Body of pancreas (tissue), 4 donors: ENCODE results near the gene YPEL4. TPM values are rescaled to one million over a fixed set of nuclear protein-coding genes. Genes with fewer than 3 reads are reported as not detected.

Experiments
- ATAC-seq: fragments of 150-250 bp; one replicate; pipeline ENCODE4 v1.9.1; 2016
- DNase-seq, 4 donors: peaks; one replicate each; pipeline ENCODE4 v3.0.0-alpha.2; 2019
- H3K27ac ChIP-seq, 4 donors: fragments of 200-600 bp; sonication (generic); 1 replicate in 3 of 4; 2 replicates in 1 of 4; pipeline versions ENCODE4 v1.5.1 to v1.6.1; 2016 to 2019; ENCODE audit warnings: mild to moderate bottlenecking in 1 of 4, mixed read lengths in 1 of 4, moderate library complexity in 1 of 4
- H3K27me3 ChIP-seq, 2 donors: fragments of 200-600 bp; sonication (generic); one replicate each; pipeline ENCODE4 v1.6.0; 2016; ENCODE audit warnings: mild to moderate bottlenecking in 1 of 2
- H3K36me3 ChIP-seq, 2 donors: fragments of 200-600 bp; sonication (generic); replicated peaks in 1 of 2; 2 replicates each; pipeline ENCODE4 v1.5.1; 2016; ENCODE audit warnings: low read depth in 2 of 2; ENCODE audit not compliant: insufficient read depth in 1 of 2
- H3K4me1 ChIP-seq: fragments of 200-600 bp; sonication (generic); one replicate; pipeline ENCODE4 v1.6.0; 2016
- H3K4me3 ChIP-seq, 2 donors: fragments of 200-600 bp; sonication (generic); 1 replicate in 1 of 2; 2 replicates in 1 of 2; pipeline ENCODE4 v1.5.1; 2016 to 2019
- H3K9me3 ChIP-seq, 3 donors: fragments of 200-600 bp; sonication (generic); 1 replicate in 2 of 3; 2 replicates in 1 of 3; pipeline ENCODE4 v1.5.1; 2016
- POLR2A ChIP-seq, 3 donors: fragments of 450-650 bp; IDR thresholded peaks; one replicate each; pipeline ENCODE4 v1.6.1; 2016; ENCODE audit warnings: antibody characterized with exemption in 3 of 3, mild to moderate bottlenecking in 2 of 3
- WGBS, 2 donors: methylation state at CpG; one replicate each; pipeline ENCODE4 v1.1.5; 2017; 5-methylcytosine and 5-hydroxymethylcytosine counted together
- intact Hi-C: fragments of 100-400 bp; cut with DNase I; formaldehyde crosslinking; loops from one replicate; pipeline ENCODE4 v1.15.1; 2023
- total RNA-seq, 2 donors: library from RNA; depleted of rRNA; stranded (reverse); fragments of >200 nt; gene quantifications; one replicate each; pipeline ENCODE4 v1.1.0, GENCODE V29; 2016
- TF ChIP-seq, protein P1 (sequence below), 7 experiments: fragments of 450-650 bp in 4 of 7; fragments of 200-600 bp in 3 of 7; sonication (generic) in 3 of 7; IDR thresholded peaks; one replicate each; pipeline ENCODE4 v1.5.1; 2016 to 2019; ENCODE audit warnings: antibody characterized with exemption in 7 of 7

YPEL4 gene
- total RNA-seq, 2 donors from 2014 or later, result 0.26 TPM; not detected in 1

- WGBS, 2 donors, result 8 to 9% methylated on average over 23 of the region's 23 CpGs
- Histone ChIP-seq H3K4me1 (peaks cover 26% of the 10 kb centered on the region), H3K36me3 (no peaks in the 10 kb centered on the region), H3K27me3 (peaks cover 2 to 26% of the 10 kb centered on the region in 2 donors), H3K9me3 (no peaks in the 10 kb centered on the region), H3K27ac (no peak overlapping the region), H3K4me3 (no peak overlapping the region)
- ATAC-seq, result no peak
- DNase-seq, result no peak
- TF ChIP-seq POLR2A (IDR thresholded peaks at IDR 0.05), result no peak
- intact Hi-C loops, result loop anchor here (10.0 kb wide), 2 partner anchors 184 to 294 kb away; partner anchors contain the start of gene RTN4RL2
These were observed 644 bp downstream of the YPEL4 start for GRCh38 chr11:57648801-57649735.

DNA sequence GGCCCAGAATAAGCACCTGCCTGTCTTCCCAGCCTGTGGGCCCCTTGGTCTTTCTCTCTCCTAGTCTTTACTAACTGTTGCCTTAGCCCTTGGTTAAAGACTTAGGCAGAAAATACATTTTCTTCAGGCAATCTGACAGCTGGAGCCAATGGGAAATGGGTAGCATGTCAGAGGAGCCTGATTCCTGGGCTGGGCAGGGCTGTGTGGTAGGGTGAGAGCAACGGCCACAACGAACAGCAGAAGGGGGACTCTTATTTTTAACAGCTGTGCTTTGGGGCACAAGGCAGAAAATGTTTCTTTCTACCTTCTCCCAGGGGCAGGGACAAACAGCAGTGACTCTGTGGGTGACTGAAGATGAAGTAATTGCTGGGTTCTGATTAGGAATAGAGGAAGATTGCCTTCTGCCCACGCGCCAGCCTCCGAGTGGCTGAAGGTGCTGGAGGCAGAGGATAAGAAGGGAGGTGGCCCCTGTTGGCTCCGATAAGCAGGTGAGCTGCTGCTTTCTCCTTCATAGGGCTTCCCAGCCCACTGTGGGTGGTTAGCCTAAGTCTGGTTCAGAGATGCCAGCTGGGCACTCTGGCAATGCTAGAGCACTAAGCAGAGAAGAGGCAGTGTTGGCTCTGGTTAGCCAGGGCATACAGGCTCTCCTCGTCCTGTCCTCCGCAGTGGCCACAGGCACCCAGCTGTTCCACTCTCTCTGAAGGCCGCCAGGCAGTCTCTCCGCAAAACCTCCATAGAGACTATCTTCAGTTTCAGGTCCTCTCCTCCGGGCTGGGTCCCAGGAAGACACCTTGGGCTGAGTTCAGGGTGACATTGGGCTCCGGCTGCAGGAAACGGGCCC, 1.5 kb downstream of the YPEL4 start:
- TF ChIP-seq, protein P1, sequence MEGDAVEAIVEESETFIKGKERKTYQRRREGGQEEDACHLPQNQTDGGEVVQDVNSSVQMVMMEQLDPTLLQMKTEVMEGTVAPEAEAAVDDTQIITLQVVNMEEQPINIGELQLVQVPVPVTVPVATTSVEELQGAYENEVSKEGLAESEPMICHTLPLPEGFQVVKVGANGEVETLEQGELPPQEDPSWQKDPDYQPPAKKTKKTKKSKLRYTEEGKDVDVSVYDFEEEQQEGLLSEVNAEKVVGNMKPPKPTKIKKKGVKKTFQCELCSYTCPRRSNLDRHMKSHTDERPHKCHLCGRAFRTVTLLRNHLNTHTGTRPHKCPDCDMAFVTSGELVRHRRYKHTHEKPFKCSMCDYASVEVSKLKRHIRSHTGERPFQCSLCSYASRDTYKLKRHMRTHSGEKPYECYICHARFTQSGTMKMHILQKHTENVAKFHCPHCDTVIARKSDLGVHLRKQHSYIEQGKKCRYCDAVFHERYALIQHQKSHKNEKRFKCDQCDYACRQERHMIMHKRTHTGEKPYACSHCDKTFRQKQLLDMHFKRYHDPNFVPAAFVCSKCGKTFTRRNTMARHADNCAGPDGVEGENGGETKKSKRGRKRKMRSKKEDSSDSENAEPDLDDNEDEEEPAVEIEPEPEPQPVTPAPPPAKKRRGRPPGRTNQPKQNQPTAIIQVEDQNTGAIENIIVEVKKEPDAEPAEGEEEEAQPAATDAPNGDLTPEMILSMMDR (IDR thresholded peaks at IDR 0.05), result no peak
- no peak for TF ChIP-seq POLR2A (IDR thresholded peaks at IDR 0.05)
- Histone ChIP-seq H3K27ac (no peak overlapping the region), H3K36me3 (no peaks in the 10 kb centered on the region), H3K4me3 (no peak overlapping the region), H3K4me1 (peaks cover 26% of the 10 kb centered on the region), H3K27me3 (peaks cover 2 to 26% of the 10 kb centered on the region in 2 donors), H3K9me3 (no peaks in the 10 kb centered on the region)
- 6 to 17% methylated on average over 8 to 13 of the region's 13 CpGs for WGBS, 2 donors
- intact Hi-C loops, result loop anchor here (10.0 kb wide), 2 partner anchors 183 to 293 kb away; partner anchors contain the start of gene RTN4RL2
- no peak for DNase-seq
- ATAC-seq, result no peak

- Histone ChIP-seq H3K27me3 (peaks cover 2 to 26% of the 10 kb centered on the region in 2 donors), H3K4me1 (peaks cover 26% of the 10 kb centered on the region), H3K9me3 (no peaks in the 10 kb centered on the region), H3K27ac (no peak overlapping the region), H3K36me3 (no peaks in the 10 kb centered on the region), H3K4me3 (no peak overlapping the region)
- ATAC-seq (no peak), DNase-seq (no peak)
- intact Hi-C loops, result loop anchor here (10.0 kb wide), 2 partner anchors 183 to 293 kb away; partner anchors contain the start of gene RTN4RL2
- no peak for TF ChIP-seq POLR2A (IDR thresholded peaks at IDR 0.05)
- TF ChIP-seq, protein P1 (IDR thresholded peaks at IDR 0.05), result no peak
- WGBS, 2 donors, result 5 to 6% methylated on average over 8 to 10 of the region's 10 CpGs
These were observed 2.3 kb downstream of the YPEL4 start for GRCh38 chr11:57647372-57647771.

DNA sequence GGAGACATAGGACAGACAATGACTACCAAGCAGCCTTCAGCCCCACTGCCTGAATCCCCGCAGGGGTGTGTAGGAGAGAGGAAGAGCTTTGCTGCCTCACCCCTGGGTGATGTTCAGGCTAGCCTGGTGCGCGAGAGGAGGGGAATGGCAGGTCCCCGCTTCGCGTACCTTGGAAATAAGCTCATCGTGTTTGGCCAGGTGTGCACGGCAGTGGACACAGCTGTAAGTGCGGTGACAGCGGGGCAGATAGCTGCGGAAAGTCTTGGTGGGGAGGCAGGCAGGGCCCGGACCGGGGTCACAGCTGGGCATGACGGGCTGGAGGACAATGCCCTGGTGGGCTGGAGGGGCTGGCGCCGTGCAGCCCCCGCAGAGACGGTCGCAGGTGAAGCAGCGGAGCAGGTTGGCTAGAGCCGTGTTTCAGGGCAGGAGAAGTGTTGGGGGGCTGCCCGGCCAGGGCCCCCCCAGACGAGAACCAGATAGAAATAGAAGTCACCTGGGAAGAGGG, 2.9 kb downstream of the YPEL4 start:
- Histone ChIP-seq H3K36me3 (no peaks in the 10 kb centered on the region), H3K9me3 (no peaks in the 10 kb centered on the region), H3K27ac (no peak overlapping the region), H3K4me3 (no peak overlapping the region), H3K4me1 (peaks cover 26% of the 10 kb centered on the region), H3K27me3 (peaks cover 2 to 26% of the 10 kb centered on the region in 2 donors)
- DNase-seq (no peak), ATAC-seq (no peak)
- WGBS, 2 donors, result 4 to 8% methylated on average over 4 to 23 of the region's 23 CpGs
- TF ChIP-seq POLR2A (IDR thresholded peaks at IDR 0.05), result no peak
- TF ChIP-seq, protein P1 (IDR thresholded peaks at IDR 0.05), result no peak
- intact Hi-C loops, result loop anchor here (10.0 kb wide), 2 partner anchors 182 to 292 kb away; partner anchors contain the start of gene RTN4RL2
